ENCODE data around the gene KCND2.

KCND2 gene

GRCh38 chr7:120799147-120799546 lies 526.2 kb downstream of the KCND2 start:
- no peaks in the 10 kb centered on the region for H3K9me3 ChIP-seq
- no peak for DNase-seq (ENCODE audit: low spot score in 2 of 2)
- in situ Hi-C loops (cut with MboI; ENCODE audit: low sequenced_read_pairs), result loop anchor here (25.0 kb wide), 1 partner anchor 288 kb away; no protein-coding TSS in a partner anchor
- no peaks in the 10 kb centered on the region for H3K27me3 ChIP-seq (ENCODE audit: low read depth)
- H3K4me1 ChIP-seq, result no peaks in the 10 kb centered on the region
- no peaks in the 10 kb centered on the region for H3K36me3 ChIP-seq (replicated peaks)
- H3K4me3 ChIP-seq, result no peak overlapping the region
